ENCODE results near the gene RPS6KA2.

- TF ChIP-seq POLR2AphosphoS5 (IDR thresholded peaks at IDR 0.05; ENCODE audit: low read depth), result no peak
- no peak for TF ChIP-seq CTCF (IDR thresholded peaks at IDR 0.05; ENCODE audit: insufficient read depth, low read length)
These were observed 148.1 kb downstream of the RPS6KA2 start for GRCh38 chr6:166478782-166479592.

Data from HL-60 (cell line).